Progenitor cell of endocrine pancreas (in vitro differentiated cells): ENCODE measurements around the gene PHYKPL. TPM values are rescaled to one million over a fixed set of nuclear protein-coding genes. Genes with fewer than 3 reads are reported as not detected.

ENCODE experiments used
- DNase-seq: peaks from one replicate; pipeline ENCODE4 v3.0.0; 2021; ENCODE audit warnings: low spot score; ENCODE audit not compliant: unreplicated experiment
- H3K27ac Mint-ChIP-seq: 2 replicates; pipeline ENCODE4 v1.8.0; 2021; ENCODE audit warnings: mild to moderate bottlenecking, moderate library complexity, mixed read lengths
- H3K27me3 Mint-ChIP-seq: 2 replicates; pipeline ENCODE4 v1.8.0; 2021; ENCODE audit warnings: mixed read lengths
- H3K36me3 Mint-ChIP-seq: 2 replicates; pipeline ENCODE4 v1.8.0; 2022; ENCODE audit warnings: mixed read lengths; ENCODE audit not compliant: insufficient read depth
- H3K4me1 Mint-ChIP-seq: 2 replicates; pipeline ENCODE4 v1.8.0; 2021; ENCODE audit warnings: low read depth, mixed read lengths
- H3K4me3 Mint-ChIP-seq: 2 replicates; pipeline ENCODE4 v1.8.0; 2021; ENCODE audit warnings: low read depth, mild to moderate bottlenecking, moderate library complexity, mixed read lengths
- H3K9me3 Mint-ChIP-seq: 2 replicates; pipeline ENCODE4 v1.8.0; 2021; ENCODE audit warnings: low read depth, mixed read lengths
- total RNA-seq: library from RNA; stranded (reverse); gene quantifications from 2 replicates; pipeline ENCODE4 v1.2.1, GENCODE V29; 2021
- TF ChIP-seq, protein P1 (sequence below): fragments of 200-600 bp; sonication (generic); IDR thresholded peaks from one replicate; pipeline ENCODE4 v1.5.0; 2021; ENCODE audit warnings: antibody characterized with exemption, mild to moderate bottlenecking; ENCODE audit not compliant: unreplicated experiment

Gene PHYKPL
- total RNA-seq, 1 donor from 2014 or later: 113 TPM

DNA sequence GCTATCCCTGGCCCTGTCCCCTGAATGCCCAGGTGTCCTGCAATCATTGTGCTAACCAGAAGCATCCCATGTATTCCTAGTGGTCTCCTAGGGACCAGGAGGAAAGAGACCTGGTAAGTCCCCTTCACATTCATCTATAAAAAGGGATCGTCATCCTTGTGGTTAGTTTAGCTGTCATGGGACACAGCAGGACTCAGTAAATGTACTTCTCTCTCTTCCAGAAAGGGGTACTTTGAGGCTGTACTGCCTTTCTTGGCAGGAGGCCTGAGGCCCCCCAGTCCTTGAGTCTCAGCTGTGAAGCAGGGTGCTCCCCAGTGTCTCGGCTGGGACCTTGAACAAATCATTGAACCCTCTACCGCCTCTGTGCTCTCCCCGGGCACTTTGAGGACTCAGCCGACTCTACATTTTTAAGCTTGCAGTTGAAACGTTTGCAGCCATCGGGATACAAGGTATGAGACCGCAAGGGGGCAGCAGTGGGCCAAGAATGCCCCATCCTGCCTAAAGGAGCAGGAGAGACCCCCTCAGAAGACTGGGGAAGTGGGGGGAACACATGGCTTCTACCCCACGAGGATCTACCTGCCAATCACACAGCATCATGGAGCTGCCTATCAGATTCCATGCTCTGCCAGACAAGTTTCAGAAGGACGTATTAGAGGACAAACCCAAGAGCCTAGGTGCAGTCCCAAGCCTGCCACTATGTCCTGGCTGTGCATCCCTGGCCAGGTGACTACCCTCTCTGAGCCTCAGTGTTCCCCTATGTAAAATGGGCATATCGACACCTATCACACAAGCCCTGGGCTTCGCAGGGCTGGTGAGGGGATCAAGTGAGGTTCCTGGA lies 2.4 kb upstream of the PHYKPL start:
- no peaks in the 10 kb centered on the region for H3K9me3 Mint-ChIP-seq
- H3K4me1 Mint-ChIP-seq: peaks cover 13% of the 10 kb centered on the region
- TF ChIP-seq, protein P1, sequence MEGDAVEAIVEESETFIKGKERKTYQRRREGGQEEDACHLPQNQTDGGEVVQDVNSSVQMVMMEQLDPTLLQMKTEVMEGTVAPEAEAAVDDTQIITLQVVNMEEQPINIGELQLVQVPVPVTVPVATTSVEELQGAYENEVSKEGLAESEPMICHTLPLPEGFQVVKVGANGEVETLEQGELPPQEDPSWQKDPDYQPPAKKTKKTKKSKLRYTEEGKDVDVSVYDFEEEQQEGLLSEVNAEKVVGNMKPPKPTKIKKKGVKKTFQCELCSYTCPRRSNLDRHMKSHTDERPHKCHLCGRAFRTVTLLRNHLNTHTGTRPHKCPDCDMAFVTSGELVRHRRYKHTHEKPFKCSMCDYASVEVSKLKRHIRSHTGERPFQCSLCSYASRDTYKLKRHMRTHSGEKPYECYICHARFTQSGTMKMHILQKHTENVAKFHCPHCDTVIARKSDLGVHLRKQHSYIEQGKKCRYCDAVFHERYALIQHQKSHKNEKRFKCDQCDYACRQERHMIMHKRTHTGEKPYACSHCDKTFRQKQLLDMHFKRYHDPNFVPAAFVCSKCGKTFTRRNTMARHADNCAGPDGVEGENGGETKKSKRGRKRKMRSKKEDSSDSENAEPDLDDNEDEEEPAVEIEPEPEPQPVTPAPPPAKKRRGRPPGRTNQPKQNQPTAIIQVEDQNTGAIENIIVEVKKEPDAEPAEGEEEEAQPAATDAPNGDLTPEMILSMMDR: peak; percentile 76
- H3K27ac Mint-ChIP-seq: no peak overlapping the region
- peak; percentile 73 for DNase-seq
- no peaks in the 10 kb centered on the region for H3K27me3 Mint-ChIP-seq
- H3K36me3 Mint-ChIP-seq: peaks cover 5% of the 10 kb centered on the region
- H3K4me3 Mint-ChIP-seq: no peak overlapping the region

DNA sequence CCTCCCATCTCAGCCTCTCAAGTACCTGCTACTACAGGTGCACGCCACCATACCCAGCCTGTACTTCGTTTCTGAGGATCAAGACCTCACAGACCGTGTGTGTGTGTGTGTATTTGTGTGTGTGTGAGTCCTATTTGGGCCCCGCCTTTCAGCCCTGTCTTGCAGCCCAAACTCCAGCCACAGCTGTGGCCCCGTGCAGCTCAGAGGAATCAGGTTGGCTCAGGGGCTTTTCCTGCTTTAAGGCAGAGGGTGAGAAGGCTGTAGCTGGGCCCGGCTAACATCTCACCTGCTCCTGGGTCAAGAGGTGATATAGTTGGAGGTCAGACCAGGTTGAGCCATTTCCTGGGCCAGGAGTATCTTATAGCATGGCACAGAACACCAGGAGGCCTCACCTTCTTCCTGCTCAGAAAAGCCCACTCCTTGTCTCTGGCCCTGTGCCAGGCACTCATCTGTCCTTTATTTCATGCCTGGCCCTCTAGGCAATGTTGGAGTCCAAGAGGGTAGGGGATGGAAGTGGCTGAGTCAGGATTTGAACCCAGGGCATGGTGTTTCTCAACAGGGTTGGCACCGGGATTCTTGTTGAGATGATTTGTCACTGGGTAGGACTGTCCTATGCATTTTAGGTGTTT lies 1.6 kb upstream of the PHYKPL start:
- Mint-ChIP-seq H3K27me3 (no peaks in the 10 kb centered on the region), H3K36me3 (peaks cover 8% of the 10 kb centered on the region), H3K27ac (no peak overlapping the region), H3K9me3 (no peaks in the 10 kb centered on the region), H3K4me3 (no peak overlapping the region), H3K4me1 (peaks cover 13% of the 10 kb centered on the region)
- DNase-seq: no peak
- TF ChIP-seq, protein P1: no peak

DNA sequence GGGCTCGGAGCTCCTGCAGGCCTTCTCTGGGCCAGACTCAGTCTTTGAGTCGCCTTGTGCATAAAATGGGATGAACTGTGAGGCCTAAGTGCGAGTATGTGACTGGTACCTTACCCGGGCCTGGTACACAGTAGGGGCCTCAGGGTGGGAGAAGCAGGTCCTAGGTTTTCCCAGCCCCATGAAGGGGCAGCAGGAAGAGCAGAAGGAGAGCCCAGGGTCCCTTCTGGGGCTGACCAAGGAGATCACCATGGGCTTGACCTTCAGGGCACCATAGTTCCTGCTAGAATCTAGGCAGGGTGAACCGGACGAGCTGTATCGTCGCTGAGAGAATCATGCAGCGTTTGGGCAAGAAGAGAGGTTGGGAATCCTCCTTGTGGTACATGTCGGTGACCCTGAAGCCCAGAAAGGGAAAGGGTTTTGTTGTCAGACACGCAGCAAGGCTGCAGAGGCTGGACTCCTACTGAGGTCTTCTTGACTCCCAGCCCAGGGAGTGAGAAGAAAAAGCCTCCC lies 373 bp upstream of the PHYKPL start:
- Mint-ChIP-seq H3K9me3 (no peaks in the 10 kb centered on the region), H3K4me1 (peaks cover 13% of the 10 kb centered on the region), H3K27me3 (no peaks in the 10 kb centered on the region), H3K27ac (peak overlapping the region; percentile 84), H3K4me3 (peak overlapping the region; percentile 69), H3K36me3 (peaks cover 14% of the 10 kb centered on the region)
- TF ChIP-seq, protein P1: no peak
- DNase-seq: no peak

DNA sequence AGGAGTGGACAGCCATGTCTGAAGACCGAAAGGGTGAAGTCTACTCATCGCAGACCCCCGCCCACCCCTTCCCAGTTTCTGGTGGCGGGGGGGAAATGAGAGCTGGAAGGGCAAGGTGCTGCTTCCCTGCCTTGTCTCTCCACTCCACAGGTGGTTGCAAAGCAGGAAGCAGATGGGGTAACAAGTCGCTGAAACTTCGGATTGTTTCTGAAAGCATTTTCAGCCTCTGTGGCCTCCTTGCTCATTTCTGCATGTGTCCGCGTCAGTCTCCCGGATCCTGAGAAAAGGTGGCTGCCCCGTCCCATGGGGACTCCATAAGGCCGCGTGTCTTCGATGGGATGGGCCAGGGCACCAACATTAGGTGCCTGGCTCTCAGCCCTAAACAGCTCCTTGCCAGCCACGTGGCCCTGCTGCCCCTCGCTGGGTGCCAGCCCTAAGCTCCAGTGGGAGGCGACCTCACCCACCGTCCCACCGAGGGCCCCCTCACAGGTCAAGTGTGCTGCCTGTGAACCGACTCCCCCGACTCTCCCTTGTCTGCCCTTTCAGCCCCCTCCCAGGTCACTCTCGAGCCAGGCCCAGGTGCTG lies 971 bp downstream of the PHYKPL start:
- Mint-ChIP-seq H3K4me3 (peak overlapping the region; percentile 80), H3K27me3 (no peaks in the 10 kb centered on the region), H3K9me3 (no peaks in the 10 kb centered on the region), H3K4me1 (peaks cover 13% of the 10 kb centered on the region), H3K27ac (peak overlapping the region; percentile 56), H3K36me3 (peaks cover 27% of the 10 kb centered on the region)
- DNase-seq: no peak
- TF ChIP-seq, protein P1: no peak

DNA sequence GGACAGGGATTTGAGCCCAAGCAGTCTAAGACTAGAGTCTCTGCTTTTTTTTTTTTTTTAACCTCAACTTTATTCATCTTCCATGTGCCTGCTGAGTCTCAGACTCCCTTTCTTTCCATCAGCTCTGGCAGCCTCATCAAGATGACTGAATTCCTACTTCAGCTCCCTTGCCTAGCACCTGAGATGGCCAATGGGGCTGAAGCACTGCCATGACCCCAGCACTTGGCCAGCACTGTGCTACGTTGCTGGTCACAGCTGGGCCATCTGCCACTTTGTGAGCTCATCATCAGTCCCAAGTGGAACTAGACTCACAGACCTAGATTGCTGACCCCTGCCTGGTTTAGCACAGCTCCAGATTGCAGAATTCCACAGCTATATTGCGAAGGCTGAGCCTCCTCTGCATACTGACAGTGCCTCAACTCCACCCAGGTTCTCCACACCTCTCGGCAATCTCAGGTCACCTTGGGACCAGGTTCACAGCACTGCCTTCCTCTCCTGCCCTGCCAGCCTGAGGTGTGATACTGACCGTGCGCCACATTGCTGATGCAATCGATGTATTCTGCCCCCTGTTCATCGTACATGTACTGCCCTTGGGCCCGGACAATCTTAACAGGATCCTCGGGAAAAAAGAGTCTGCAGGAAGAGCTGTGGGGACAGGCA lies 1.6 kb downstream of the PHYKPL start:
- Mint-ChIP-seq H3K36me3 (peaks cover 30% of the 10 kb centered on the region), H3K4me3 (peak overlapping the region; percentile 80), H3K4me1 (peaks cover 13% of the 10 kb centered on the region), H3K27ac (peak overlapping the region; percentile 35), H3K9me3 (no peaks in the 10 kb centered on the region), H3K27me3 (no peaks in the 10 kb centered on the region)
- TF ChIP-seq, protein P1: no peak
- no peak for DNase-seq
